HEK293 (cell line): ENCODE measurements around the gene SPATA31E1.

ENCODE experiments used
- CTCF ChIA-PET: fragments of 350-600 bp; formaldehyde crosslinking; extraction: SDS; loops from one replicate; lab custom pipeline; 2021; ENCODE audit warnings: antibody characterized with exemption; lab: Yijun Ruan, JAX
- POLR2A ChIA-PET: fragments of 300-600 bp; formaldehyde crosslinking; extraction: SDS; loops from one replicate; lab custom pipeline; 2020; ENCODE audit warnings: antibody characterized with exemption, inconsistent platforms; lab: Yijun Ruan, JAX
- H3K27ac ChIP-seq: fragments of 200-500 bp; sonication (Bioruptor generic); 2 replicates; pipeline ENCODE4 v1.5.1; 2014; ENCODE audit warnings: low read depth, low read length, control low read depth, inconsistent platforms; ENCODE audit errors: extremely low read depth
- H3K36me3 ChIP-seq, 2 experiments: fragments of 200-500 bp in 1 of 2; sonication (Bioruptor generic) in 1 of 2; 1 replicate in 1 of 2; 2 replicates in 1 of 2; pipeline ENCODE4 v1.5.1; 2014 to 2017; ENCODE audit warnings: inconsistent platforms in 2 of 2, low read length in 2 of 2; ENCODE audit not compliant: control insufficient read depth in 2 of 2, insufficient read depth in 1 of 2
- H3K4me1 ChIP-seq: fragments of 200-500 bp; sonication (Bioruptor generic); 2 replicates; pipeline ENCODE4 v1.5.1; 2014; ENCODE audit warnings: mild to moderate bottlenecking, low read length, inconsistent platforms; ENCODE audit not compliant: control insufficient read depth, insufficient read depth
- H3K4me3 ChIP-seq: 2 replicates; pipeline ENCODE4 v1.5.1; 2011; ENCODE audit warnings: low read depth, mild to moderate bottlenecking, control low read depth, low read length, moderate library complexity
- H3K9me3 ChIP-seq: fragments of 200-500 bp; sonication (Bioruptor generic); 2 replicates; pipeline ENCODE4 v1.5.1; 2014; ENCODE audit warnings: low read depth, low read length, inconsistent platforms; ENCODE audit not compliant: control insufficient read depth, insufficient read depth
- BCL11B ChIP-seq: fragments of 450-650 bp; formaldehyde crosslinking; IDR thresholded peaks from 2 replicates; pipeline ENCODE4 v1.5.1; 2016; ENCODE audit warnings: low read depth, missing biosample characterization, missing genetic modification characterization
- MZF1 ChIP-seq: fragments of 450-650 bp; formaldehyde crosslinking; IDR thresholded peaks from 2 replicates; pipeline ENCODE4 v1.5.1; 2017; ENCODE audit warnings: missing biosample characterization, missing genetic modification characterization, borderline replicate concordance
- OSR2 ChIP-seq: fragments of 450-650 bp; formaldehyde crosslinking; IDR thresholded peaks from 2 replicates; pipeline ENCODE4 v1.5.1; 2016; ENCODE audit warnings: missing biosample characterization, missing genetic modification characterization
- ZBTB20 ChIP-seq: fragments of 450-650 bp; formaldehyde crosslinking; IDR thresholded peaks from 2 replicates; pipeline ENCODE4 v1.5.1; 2016; ENCODE audit warnings: missing biosample characterization, missing genetic modification characterization
- ZNF121 ChIP-seq: fragments of 450-650 bp; formaldehyde crosslinking; IDR thresholded peaks from 2 replicates; pipeline ENCODE4 v1.5.1; 2016; ENCODE audit warnings: missing biosample characterization, missing genetic modification characterization
- ZNF155 ChIP-seq: fragments of 450-650 bp; formaldehyde crosslinking; IDR thresholded peaks from 2 replicates; pipeline ENCODE4 v1.5.1; 2016; ENCODE audit warnings: missing biosample characterization, missing genetic modification characterization
- ZNF157 ChIP-seq: fragments of 450-650 bp; formaldehyde crosslinking; IDR thresholded peaks from 2 replicates; pipeline ENCODE4 v1.5.1; 2016; ENCODE audit warnings: missing biosample characterization, missing genetic modification characterization
- ZNF350 ChIP-seq: fragments of 450-650 bp; formaldehyde crosslinking; IDR thresholded peaks from 2 replicates; pipeline ENCODE4 v1.5.0; 2017; ENCODE audit warnings: missing biosample characterization, mild to moderate bottlenecking, missing genetic modification characterization
- ZNF701 ChIP-seq: fragments of 450-650 bp; formaldehyde crosslinking; IDR thresholded peaks from 2 replicates; pipeline ENCODE4 v1.5.1; 2016; ENCODE audit warnings: missing biosample characterization, missing genetic modification characterization
- ZNF776 ChIP-seq: fragments of 450-650 bp; formaldehyde crosslinking; IDR thresholded peaks from 2 replicates; pipeline ENCODE4 v1.5.0; 2017; ENCODE audit warnings: missing biosample characterization, missing genetic modification characterization, borderline replicate concordance
- TF ChIP-seq, protein P1 (sequence below): fragments of 450-650 bp; formaldehyde crosslinking; IDR thresholded peaks from 2 replicates; pipeline ENCODE4 v1.5.1; 2016; ENCODE audit warnings: missing biosample characterization, missing genetic modification characterization
- TF ChIP-seq, protein P2 (sequence below): fragments of 450-650 bp; formaldehyde crosslinking; IDR thresholded peaks from 2 replicates; pipeline ENCODE4 v1.5.1; 2016; ENCODE audit warnings: missing biosample characterization, missing genetic modification characterization, borderline replicate concordance
- TF ChIP-seq, protein P3 (sequence below): fragments of 450-650 bp; formaldehyde crosslinking; IDR thresholded peaks from 2 replicates; pipeline ENCODE4 v1.5.1; 2016; ENCODE audit warnings: missing biosample characterization, missing genetic modification characterization, low read depth
- TF ChIP-seq, protein P4 (sequence below): fragments of 450-650 bp; formaldehyde crosslinking; IDR thresholded peaks from 2 replicates; pipeline ENCODE4 v1.5.1; 2016; ENCODE audit warnings: missing biosample characterization, missing genetic modification characterization, borderline replicate concordance

The SPATA31E1 gene

DNA sequence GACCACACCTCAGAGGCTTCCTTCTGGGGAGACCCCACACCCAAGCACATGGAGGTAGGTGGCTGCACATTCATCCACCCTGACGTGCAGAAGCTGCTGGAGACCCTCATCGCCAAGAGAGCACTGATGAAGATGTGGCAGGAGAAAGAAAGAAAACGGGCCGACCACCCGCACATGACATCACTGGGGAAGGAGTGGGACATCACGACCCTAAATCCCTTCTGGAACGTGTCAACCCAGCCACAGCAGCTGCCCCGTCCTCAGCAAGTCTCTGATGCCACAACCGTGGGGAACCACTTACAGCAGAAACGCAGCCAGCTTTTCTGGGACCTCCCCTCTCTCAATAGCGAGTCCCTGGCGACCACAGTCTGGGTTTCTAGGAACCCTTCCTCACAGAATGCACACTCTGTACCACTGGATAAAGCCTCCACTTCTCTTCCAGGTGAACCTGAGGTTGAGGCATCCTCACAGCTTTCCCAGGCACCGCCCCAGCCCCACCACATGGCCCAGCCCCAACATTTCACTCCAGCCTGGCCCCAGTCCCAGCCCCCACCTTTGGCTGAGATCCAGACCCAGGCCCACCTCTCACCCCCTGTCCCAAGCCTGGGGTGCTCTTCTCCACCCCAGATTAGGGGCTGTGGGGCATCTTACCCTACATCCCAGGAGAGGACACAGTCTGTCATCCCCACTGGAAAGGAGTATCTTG lies 3.0 kb downstream of the SPATA31E1 start (continued):
- TF ChIP-seq, protein P1, sequence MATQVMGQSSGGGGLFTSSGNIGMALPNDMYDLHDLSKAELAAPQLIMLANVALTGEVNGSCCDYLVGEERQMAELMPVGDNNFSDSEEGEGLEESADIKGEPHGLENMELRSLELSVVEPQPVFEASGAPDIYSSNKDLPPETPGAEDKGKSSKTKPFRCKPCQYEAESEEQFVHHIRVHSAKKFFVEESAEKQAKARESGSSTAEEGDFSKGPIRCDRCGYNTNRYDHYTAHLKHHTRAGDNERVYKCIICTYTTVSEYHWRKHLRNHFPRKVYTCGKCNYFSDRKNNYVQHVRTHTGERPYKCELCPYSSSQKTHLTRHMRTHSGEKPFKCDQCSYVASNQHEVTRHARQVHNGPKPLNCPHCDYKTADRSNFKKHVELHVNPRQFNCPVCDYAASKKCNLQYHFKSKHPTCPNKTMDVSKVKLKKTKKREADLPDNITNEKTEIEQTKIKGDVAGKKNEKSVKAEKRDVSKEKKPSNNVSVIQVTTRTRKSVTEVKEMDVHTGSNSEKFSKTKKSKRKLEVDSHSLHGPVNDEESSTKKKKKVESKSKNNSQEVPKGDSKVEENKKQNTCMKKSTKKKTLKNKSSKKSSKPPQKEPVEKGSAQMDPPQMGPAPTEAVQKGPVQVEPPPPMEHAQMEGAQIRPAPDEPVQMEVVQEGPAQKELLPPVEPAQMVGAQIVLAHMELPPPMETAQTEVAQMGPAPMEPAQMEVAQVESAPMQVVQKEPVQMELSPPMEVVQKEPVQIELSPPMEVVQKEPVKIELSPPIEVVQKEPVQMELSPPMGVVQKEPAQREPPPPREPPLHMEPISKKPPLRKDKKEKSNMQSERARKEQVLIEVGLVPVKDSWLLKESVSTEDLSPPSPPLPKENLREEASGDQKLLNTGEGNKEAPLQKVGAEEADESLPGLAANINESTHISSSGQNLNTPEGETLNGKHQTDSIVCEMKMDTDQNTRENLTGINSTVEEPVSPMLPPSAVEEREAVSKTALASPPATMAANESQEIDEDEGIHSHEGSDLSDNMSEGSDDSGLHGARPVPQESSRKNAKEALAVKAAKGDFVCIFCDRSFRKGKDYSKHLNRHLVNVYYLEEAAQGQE (tag by site-specific recombination): no peak
- TF ChIP-seq ZNF155 (tag by site-specific recombination): no peak
- no peak for TF ChIP-seq ZNF776 (tag by site-specific recombination)
- no peak for TF ChIP-seq ZBTB20 (tag by site-specific recombination)
- TF ChIP-seq ZNF157 (tag by site-specific recombination): no peak
- TF ChIP-seq ZNF701 (tag by site-specific recombination): no peak
- TF ChIP-seq, protein P2, sequence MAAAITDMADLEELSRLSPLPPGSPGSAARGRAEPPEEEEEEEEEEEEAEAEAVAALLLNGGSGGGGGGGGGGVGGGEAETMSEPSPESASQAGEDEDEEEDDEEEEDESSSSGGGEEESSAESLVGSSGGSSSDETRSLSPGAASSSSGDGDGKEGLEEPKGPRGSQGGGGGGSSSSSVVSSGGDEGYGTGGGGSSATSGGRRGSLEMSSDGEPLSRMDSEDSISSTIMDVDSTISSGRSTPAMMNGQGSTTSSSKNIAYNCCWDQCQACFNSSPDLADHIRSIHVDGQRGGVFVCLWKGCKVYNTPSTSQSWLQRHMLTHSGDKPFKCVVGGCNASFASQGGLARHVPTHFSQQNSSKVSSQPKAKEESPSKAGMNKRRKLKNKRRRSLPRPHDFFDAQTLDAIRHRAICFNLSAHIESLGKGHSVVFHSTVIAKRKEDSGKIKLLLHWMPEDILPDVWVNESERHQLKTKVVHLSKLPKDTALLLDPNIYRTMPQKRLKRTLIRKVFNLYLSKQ (tag by site-specific recombination): no peak
- TF ChIP-seq, protein P3, sequence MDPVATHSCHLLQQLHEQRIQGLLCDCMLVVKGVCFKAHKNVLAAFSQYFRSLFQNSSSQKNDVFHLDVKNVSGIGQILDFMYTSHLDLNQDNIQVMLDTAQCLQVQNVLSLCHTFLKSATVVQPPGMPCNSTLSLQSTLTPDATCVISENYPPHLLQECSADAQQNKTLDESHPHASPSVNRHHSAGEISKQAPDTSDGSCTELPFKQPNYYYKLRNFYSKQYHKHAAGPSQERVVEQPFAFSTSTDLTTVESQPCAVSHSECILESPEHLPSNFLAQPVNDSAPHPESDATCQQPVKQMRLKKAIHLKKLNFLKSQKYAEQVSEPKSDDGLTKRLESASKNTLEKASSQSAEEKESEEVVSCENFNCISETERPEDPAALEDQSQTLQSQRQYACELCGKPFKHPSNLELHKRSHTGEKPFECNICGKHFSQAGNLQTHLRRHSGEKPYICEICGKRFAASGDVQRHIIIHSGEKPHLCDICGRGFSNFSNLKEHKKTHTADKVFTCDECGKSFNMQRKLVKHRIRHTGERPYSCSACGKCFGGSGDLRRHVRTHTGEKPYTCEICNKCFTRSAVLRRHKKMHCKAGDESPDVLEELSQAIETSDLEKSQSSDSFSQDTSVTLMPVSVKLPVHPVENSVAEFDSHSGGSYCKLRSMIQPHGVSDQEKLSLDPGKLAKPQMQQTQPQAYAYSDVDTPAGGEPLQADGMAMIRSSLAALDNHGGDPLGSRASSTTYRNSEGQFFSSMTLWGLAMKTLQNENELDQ: no peak
- TF ChIP-seq OSR2 (tag by site-specific recombination): no peak
- TF ChIP-seq ZNF121 (tag by site-specific recombination): no peak
- TF ChIP-seq MZF1 (tag by site-specific recombination): no peak

DNA sequence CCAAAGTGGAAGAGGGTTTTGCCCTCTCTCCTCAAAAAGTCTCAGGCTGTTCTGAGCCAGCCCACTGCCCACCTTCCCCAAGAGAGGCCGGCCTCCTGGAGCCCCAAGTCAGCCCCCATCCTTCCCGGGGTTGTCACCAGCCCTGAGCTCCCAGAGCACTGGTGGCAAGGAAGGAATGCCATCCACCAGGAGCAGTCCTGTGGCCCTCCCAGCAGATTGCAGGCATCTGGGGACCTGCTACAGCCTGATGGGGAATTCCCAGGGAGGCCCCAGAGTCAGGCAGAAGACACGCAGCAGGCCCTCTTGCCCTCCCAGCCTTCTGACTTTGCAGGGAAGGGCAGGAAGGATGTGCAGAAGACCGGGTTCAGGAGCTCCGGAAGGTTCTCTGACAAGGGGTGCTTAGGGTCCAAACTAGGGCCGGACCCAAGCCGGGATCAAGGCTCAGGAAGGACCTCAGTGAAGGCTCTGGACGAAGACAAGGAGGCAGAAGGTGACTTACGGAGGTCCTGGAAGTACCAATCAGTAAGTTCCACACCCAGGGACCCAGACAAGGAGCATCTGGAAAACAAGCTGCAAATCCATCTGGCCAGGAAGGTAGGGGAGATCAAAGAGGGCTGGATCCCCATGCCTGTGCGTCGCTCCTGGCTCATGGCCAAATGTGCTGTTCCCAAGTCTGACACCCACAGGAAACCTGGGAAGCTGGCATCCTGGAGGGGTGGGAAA lies 3.7 kb downstream of the SPATA31E1 start:
- POLR2A ChIA-PET: no interaction called here
- H3K36me3 ChIP-seq: no peaks in the 10 kb centered on the region
- H3K4me3 ChIP-seq: no peak overlapping the region
- H3K27ac ChIP-seq: no peak overlapping the region
- CTCF ChIA-PET: interaction anchor here (1.1 kb wide), 1 partner anchor 8 kb away, joined by 4 read pairs; no protein-coding TSS in a partner anchor
- no peaks in the 10 kb centered on the region for H3K4me1 ChIP-seq
- TF ChIP-seq BCL11B (tag by site-specific recombination) (no peak), ZNF350 (tag by site-specific recombination) (no peak)
- TF ChIP-seq, protein P4, sequence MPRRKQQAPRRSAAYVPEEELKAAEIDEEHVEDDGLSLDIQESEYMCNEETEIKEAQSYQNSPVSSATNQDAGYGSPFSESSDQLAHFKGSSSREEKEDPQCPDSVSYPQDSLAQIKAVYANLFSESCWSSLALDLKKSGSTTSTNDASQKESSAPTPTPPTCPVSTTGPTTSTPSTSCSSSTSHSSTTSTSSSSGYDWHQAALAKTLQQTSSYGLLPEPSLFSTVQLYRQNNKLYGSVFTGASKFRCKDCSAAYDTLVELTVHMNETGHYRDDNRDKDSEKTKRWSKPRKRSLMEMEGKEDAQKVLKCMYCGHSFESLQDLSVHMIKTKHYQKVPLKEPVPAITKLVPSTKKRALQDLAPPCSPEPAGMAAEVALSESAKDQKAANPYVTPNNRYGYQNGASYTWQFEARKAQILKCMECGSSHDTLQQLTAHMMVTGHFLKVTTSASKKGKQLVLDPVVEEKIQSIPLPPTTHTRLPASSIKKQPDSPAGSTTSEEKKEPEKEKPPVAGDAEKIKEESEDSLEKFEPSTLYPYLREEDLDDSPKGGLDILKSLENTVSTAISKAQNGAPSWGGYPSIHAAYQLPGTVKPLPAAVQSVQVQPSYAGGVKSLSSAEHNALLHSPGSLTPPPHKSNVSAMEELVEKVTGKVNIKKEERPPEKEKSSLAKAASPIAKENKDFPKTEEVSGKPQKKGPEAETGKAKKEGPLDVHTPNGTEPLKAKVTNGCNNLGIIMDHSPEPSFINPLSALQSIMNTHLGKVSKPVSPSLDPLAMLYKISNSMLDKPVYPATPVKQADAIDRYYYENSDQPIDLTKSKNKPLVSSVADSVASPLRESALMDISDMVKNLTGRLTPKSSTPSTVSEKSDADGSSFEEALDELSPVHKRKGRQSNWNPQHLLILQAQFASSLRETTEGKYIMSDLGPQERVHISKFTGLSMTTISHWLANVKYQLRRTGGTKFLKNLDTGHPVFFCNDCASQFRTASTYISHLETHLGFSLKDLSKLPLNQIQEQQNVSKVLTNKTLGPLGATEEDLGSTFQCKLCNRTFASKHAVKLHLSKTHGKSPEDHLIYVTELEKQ: no peak
- H3K9me3 ChIP-seq: no peaks in the 10 kb centered on the region
